Lower lobe of right lung (tissue), 2 donors: ENCODE data around the gene MYO10. TPM values are rescaled to one million over a fixed set of nuclear protein-coding genes. Genes with fewer than 3 reads are reported as not detected.

Source experiments
- ATAC-seq, 2 donors: fragments of 200-7000 bp; cut with Tn5 transposase; one replicate each; pipeline ENCODE4 v1.9.1; 2020 to 2022; ENCODE audit warnings: mild to moderate bottlenecking in 2 of 2, moderate library complexity in 2 of 2
- DNase-seq: peaks from one replicate; pipeline ENCODE4 v3.0.0-alpha.2; 2020
- H3K27ac ChIP-seq: fragments of 200-600 bp; one replicate; pipeline ENCODE4 v1.8.0; 2022
- H3K27me3 ChIP-seq: fragments of 200-600 bp; one replicate; pipeline ENCODE4 v1.8.0; 2022; ENCODE audit warnings: low read depth
- H3K36me3 ChIP-seq: fragments of 200-600 bp; one replicate; pipeline ENCODE4 v1.8.0; 2022; ENCODE audit warnings: mild to moderate bottlenecking
- H3K4me1 ChIP-seq: fragments of 200-600 bp; one replicate; pipeline ENCODE4 v1.8.0; 2022
- H3K4me3 ChIP-seq: fragments of 200-600 bp; one replicate; pipeline ENCODE4 v1.8.0; 2022; ENCODE audit warnings: mild to moderate bottlenecking
- H3K9me3 ChIP-seq: fragments of 200-600 bp; one replicate; pipeline ENCODE4 v1.8.0; 2022
- intact Hi-C: fragments of 100-400 bp; cut with DNase I; formaldehyde crosslinking; loops from one replicate; pipeline ENCODE4 v1.11.0; 2022
- total RNA-seq: library from RNA; stranded (reverse); fragmentation: NEBNext Ultra II Directional; extraction: Animal tissue kit (Norgen Biotek cat#: 25700); gene quantifications from one replicate; pipeline ENCODE4 v1.2.1, GENCODE V29; 2021
- TF ChIP-seq, protein P1 (sequence below): fragments of 200-600 bp; IDR thresholded peaks from one replicate; pipeline ENCODE4 v1.8.0; 2022; ENCODE audit warnings: antibody characterized with exemption, mild to moderate bottlenecking
- donor health status: DM: no; HTN: yes; CAD: no; lungs with severe emphysema.

Gene MYO10
- total RNA-seq, 1 donor from 2014 or later = 51.5 TPM

DNA sequence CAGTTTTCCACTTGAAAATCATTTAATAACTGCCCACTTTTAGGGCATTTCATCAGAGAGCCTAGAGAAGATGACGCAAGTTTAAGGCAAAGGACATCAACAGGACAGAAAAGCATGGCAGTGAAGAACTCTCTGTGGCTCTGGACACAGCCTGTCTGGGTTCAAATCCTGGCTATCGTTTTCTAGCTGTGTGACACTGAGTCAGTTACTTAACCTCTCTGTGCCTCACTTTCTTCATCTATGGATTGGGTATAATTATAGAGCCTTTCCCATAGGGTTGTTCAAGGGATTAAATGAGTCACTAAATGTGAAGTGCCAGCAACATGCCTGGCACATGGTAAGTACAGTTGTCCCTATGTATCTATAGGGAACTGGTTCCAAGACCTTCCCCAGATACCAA lies 6.7 kb downstream of the MYO10 start:
- no peaks in the 10 kb centered on the region for H3K9me3 ChIP-seq
- peaks cover 48% of the 10 kb centered on the region for H3K4me1 ChIP-seq
- intact Hi-C loops = no loop called here
- no peak for ATAC-seq
- H3K4me3 ChIP-seq = no peak overlapping the region
- H3K27me3 ChIP-seq = no peaks in the 10 kb centered on the region
- H3K27ac ChIP-seq = no peak overlapping the region
- TF ChIP-seq, protein P1, sequence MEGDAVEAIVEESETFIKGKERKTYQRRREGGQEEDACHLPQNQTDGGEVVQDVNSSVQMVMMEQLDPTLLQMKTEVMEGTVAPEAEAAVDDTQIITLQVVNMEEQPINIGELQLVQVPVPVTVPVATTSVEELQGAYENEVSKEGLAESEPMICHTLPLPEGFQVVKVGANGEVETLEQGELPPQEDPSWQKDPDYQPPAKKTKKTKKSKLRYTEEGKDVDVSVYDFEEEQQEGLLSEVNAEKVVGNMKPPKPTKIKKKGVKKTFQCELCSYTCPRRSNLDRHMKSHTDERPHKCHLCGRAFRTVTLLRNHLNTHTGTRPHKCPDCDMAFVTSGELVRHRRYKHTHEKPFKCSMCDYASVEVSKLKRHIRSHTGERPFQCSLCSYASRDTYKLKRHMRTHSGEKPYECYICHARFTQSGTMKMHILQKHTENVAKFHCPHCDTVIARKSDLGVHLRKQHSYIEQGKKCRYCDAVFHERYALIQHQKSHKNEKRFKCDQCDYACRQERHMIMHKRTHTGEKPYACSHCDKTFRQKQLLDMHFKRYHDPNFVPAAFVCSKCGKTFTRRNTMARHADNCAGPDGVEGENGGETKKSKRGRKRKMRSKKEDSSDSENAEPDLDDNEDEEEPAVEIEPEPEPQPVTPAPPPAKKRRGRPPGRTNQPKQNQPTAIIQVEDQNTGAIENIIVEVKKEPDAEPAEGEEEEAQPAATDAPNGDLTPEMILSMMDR = no peak
- DNase-seq = no peak
- no peaks in the 10 kb centered on the region for H3K36me3 ChIP-seq

DNA sequence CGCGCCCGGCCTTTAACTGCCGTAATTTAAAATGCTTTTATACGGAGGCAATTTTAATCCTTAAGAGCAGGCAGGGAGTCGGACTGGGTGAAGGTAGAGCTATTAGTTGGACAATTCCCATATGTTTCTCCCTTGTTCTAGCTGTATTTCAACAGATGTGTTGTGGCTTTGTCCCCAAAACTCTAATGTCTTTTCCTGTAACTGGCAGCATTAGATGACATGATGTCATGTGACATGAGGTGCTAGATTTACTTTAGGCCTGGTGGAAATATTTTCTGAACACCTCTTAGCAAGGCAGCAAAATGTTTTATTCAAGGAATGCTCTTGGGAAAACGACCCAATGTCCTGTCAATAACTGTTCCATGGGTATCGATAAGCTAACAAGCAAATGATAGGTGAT lies 8.5 kb downstream of the MYO10 start:
- TF ChIP-seq, protein P1 = no peak
- H3K36me3 ChIP-seq = no peaks in the 10 kb centered on the region
- intact Hi-C loops = no loop called here
- no peaks in the 10 kb centered on the region for H3K27me3 ChIP-seq
- peaks cover 34% of the 10 kb centered on the region for H3K4me1 ChIP-seq
- no peaks in the 10 kb centered on the region for H3K9me3 ChIP-seq
- DNase-seq (no peak), ATAC-seq (no peak)
- no peak overlapping the region for H3K4me3 ChIP-seq
- H3K27ac ChIP-seq = no peak overlapping the region

DNA sequence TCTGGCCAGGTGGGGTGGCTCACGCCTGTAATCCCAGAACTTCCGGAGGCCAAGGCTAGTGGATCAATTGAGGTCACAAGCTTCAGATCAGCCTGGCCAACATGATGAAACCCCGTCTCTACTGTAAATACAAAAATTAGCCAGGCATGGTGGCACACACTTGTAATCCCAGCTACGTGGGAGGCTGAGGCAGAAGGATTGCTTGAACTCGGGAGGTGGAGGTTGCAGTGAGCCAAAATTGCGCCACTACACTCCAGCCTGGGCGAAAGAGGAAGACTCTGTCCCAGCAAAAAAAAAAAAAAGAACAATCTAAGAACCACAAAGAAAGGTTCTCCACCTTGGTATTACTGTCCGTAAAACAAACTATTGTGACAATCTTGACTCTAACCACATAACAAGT lies 9.7 kb downstream of the MYO10 start:
- Histone ChIP-seq H3K27me3 (no peaks in the 10 kb centered on the region), H3K9me3 (no peaks in the 10 kb centered on the region), H3K27ac (no peak overlapping the region), H3K4me3 (no peak overlapping the region), H3K4me1 (peaks cover 22% of the 10 kb centered on the region), H3K36me3 (no peaks in the 10 kb centered on the region)
- DNase-seq (no peak), ATAC-seq (no peak)
- TF ChIP-seq, protein P1 = no peak
- intact Hi-C loops = no loop called here

DNA sequence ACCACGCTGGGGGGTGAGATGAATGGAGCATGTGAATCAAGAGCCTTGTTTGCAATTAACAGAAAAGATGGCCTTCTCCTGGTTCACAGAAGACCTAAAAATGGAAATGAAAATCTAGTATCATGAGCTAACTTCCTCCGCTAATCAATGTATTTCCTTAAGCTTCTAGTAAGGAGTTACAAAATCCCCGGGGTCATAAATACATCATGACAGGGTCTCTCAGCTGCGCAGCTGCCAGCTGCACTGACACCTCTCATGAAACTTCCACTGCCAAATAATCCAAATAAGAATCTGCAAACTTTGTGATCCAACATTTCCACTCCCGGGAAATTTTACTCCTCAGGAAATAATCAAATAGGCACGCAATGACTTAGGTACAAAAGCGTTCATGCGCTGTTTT lies 11.9 kb downstream of the MYO10 start:
- Histone ChIP-seq H3K4me3 (no peak overlapping the region), H3K9me3 (no peaks in the 10 kb centered on the region), H3K4me1 (peaks cover under 1% of the 10 kb centered on the region), H3K27me3 (no peaks in the 10 kb centered on the region), H3K27ac (no peak overlapping the region), H3K36me3 (no peaks in the 10 kb centered on the region)
- TF ChIP-seq, protein P1 = no peak
- ATAC-seq (no peak), DNase-seq (no peak)
- intact Hi-C loops = no loop called here

DNA sequence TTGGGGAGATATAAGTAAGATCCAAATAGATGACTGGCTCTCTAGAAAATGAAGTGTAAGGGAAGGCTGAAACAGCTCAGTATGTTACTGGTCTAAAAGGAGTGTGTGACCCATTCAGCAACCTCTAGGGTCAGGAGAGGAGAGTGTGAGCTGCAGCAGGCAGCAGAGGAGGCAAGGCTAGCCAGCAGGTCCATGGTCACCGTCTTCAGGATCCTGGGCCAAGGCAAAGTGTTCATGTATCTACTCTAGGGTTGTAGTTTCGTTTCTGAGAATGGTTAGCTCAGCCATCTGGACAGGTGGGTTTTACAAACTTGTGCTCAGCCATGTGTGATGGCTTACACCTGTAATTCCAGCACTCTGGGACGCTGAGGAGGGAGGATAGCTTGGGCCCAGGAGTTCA lies 13.7 kb downstream of the MYO10 start:
- Histone ChIP-seq H3K36me3 (no peaks in the 10 kb centered on the region), H3K27me3 (no peaks in the 10 kb centered on the region), H3K9me3 (no peaks in the 10 kb centered on the region), H3K4me3 (no peak overlapping the region), H3K4me1 (no peaks in the 10 kb centered on the region), H3K27ac (no peak overlapping the region)
- TF ChIP-seq, protein P1 = no peak
- intact Hi-C loops = no loop called here
- no peak for DNase-seq
- ATAC-seq = no peak

DNA sequence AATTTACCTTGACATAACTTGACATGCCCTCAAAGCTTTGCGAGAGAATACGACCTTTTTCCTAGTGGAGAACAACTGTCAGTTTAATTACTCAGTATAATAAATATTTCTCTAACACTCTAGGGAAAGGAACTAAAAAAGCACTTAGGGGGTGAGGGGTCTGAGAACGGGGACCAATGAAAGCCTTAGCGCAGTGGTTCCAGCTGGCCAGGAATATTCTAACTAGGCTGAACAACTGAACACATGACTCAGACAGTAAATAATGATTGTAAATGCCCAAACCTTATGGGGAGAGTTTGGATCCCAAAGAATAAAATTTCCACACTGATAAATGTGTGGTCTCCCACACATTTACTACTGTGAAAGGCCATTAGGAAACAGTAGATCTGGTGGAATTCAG lies 14.9 kb downstream of the MYO10 start:
- no peaks in the 10 kb centered on the region for H3K9me3 ChIP-seq
- no peaks in the 10 kb centered on the region for H3K36me3 ChIP-seq
- no peak for DNase-seq
- ATAC-seq = no peak
- no peak overlapping the region for H3K27ac ChIP-seq
- peaks cover 3% of the 10 kb centered on the region for H3K4me1 ChIP-seq
- no peaks in the 10 kb centered on the region for H3K27me3 ChIP-seq
- TF ChIP-seq, protein P1 = no peak
- intact Hi-C loops = no loop called here
- H3K4me3 ChIP-seq = no peak overlapping the region
